H1 (cell line): ENCODE results near the gene CCDC91. TPM values are rescaled to one million over a fixed set of nuclear protein-coding genes. Genes with fewer than 3 reads are reported as not detected.
"Not testable (repeated sequence)": the region's sequence is repeated elsewhere in the genome, so short reads cannot be mapped to it uniquely, and the experiment has no call there.

Experiments
- CTCF ChIA-PET: fragments of 300-600 bp; sonication (Branson Sonifier 250); formaldehyde crosslinking; loops from one replicate; lab custom pipeline; 2021; ENCODE audit not compliant: partially characterized antibody; lab: Charles Lee
- POLR2A ChIA-PET: fragments of 300-600 bp; sonication (Branson Sonifier 250); formaldehyde crosslinking; loops from one replicate; lab custom pipeline; 2021; ENCODE audit warnings: inconsistent platforms; ENCODE audit not compliant: partially characterized antibody; lab: Charles Lee
- DNase-seq, 2 experiments: peaks; one replicate each; pipeline versions ENCODE4 v3.0.0 to v3.0.0-alpha.2; 2010 to 2022; ENCODE audit warnings: low spot score in 2 of 2, low read depth in 1 of 2, mixed read lengths in 1 of 2
- FAIRE-seq: peaks from 2 replicates; lab custom pipeline; 2011; peaks lifted over from hg19 to GRCh38; lab: Jason Lieb, UNC
- H2AFZ ChIP-seq: 2 replicates; pipeline ENCODE4 v1.8.1; 2012; ENCODE audit warnings: low read length, inconsistent platforms
- H2AK5ac ChIP-seq: 2 replicates; pipeline ENCODE4 v1.6.1; 2013; ENCODE audit warnings: low read depth, low read length
- H2BK120ac ChIP-seq: replicated peaks from 2 replicates; pipeline ENCODE3; 2013; ENCODE audit warnings: low read depth, low read length, inconsistent platforms
- H2BK12ac ChIP-seq: 2 replicates; pipeline ENCODE4 v1.6.1; 2013; ENCODE audit warnings: low read depth, low read length
- H2BK15ac ChIP-seq: 2 replicates; pipeline ENCODE4 v1.6.1; 2013; ENCODE audit warnings: low read length
- H2BK20ac ChIP-seq: 2 replicates; pipeline ENCODE4 v1.6.1; 2013; ENCODE audit warnings: low read length
- H2BK5ac ChIP-seq: 2 replicates; pipeline ENCODE4 v1.6.1; 2013; ENCODE audit warnings: low read depth, low read length
- H3K14ac ChIP-seq: 2 replicates; pipeline ENCODE4 v1.6.1; 2013; ENCODE audit warnings: inconsistent platforms; ENCODE audit not compliant: insufficient read length
- H3K18ac ChIP-seq: 2 replicates; pipeline ENCODE4 v1.6.1; 2013; ENCODE audit warnings: low read length; ENCODE audit errors: extremely low read depth
- H3K23ac ChIP-seq: 2 replicates; pipeline ENCODE4 v1.6.1; 2013; ENCODE audit warnings: inconsistent platforms; ENCODE audit not compliant: insufficient read length
- H3K23me2 ChIP-seq: 2 replicates; pipeline ENCODE4 v1.6.1; 2013; ENCODE audit warnings: low read depth, low read length
- H3K27ac ChIP-seq: 2 replicates; pipeline ENCODE4 v1.6.1; 2011; ENCODE audit warnings: low read depth, low read length, inconsistent platforms
- H3K27me3 ChIP-seq, 4 experiments: replicated peaks in 1 of 4; 1 replicate in 1 of 4; 2 replicates in 3 of 4; pipeline versions ENCODE4 v1.6.1 to v1.8.1; 2011 to 2013; ENCODE audit warnings: low read length in 3 of 4, mild to moderate bottlenecking in 3 of 4, inconsistent platforms in 2 of 4, mixed read lengths in 2 of 4, moderate library complexity in 1 of 4; ENCODE audit not compliant: control insufficient read depth in 3 of 4, insufficient read depth in 3 of 4; ENCODE audit errors: extremely low read depth in 1 of 4
- H3K36me3 ChIP-seq, 4 experiments: 2 replicates each; pipeline versions ENCODE4 v1.6.1 to v1.8.1; 2011 to 2013; ENCODE audit warnings: mild to moderate bottlenecking in 4 of 4, low read length in 3 of 4, moderate library complexity in 2 of 4, control low read depth in 1 of 4, inconsistent platforms in 1 of 4; ENCODE audit not compliant: insufficient read depth in 4 of 4, control insufficient read depth in 2 of 4
- H3K4ac ChIP-seq: replicated peaks from 2 replicates; pipeline ENCODE3; 2013; ENCODE audit warnings: low read length, low read depth, mixed read lengths, inconsistent platforms; ENCODE audit not compliant: insufficient read length
- H3K4me1 ChIP-seq, 4 experiments: replicated peaks in 1 of 4; 1 replicate in 1 of 4; 2 replicates in 3 of 4; pipeline versions ENCODE4 v1.6.1 to v1.8.1; 2011 to 2013; ENCODE audit warnings: low read length in 3 of 4, inconsistent platforms in 2 of 4, mixed read lengths in 1 of 4; ENCODE audit not compliant: insufficient read depth in 4 of 4, control insufficient read depth in 3 of 4
- H3K4me2 ChIP-seq, 2 experiments: 2 replicates each; pipeline versions ENCODE4 v1.6.1 to v1.8.1; 2011 to 2013; ENCODE audit warnings: low read depth in 2 of 2, low read length in 2 of 2, control low read depth in 1 of 2, inconsistent platforms in 1 of 2, mild to moderate bottlenecking in 1 of 2; ENCODE audit not compliant: insufficient read depth in 1 of 2
- H3K4me3 ChIP-seq, 4 experiments: fragments of 200-600, 300-600 bp in 1 of 4; sonication (generic), shearing (Covaris generic), sonication (Bioruptor Twin) in 1 of 4; 2 replicates each; pipeline versions ENCODE4 v1.5.1 to v1.8.1; 2011 to 2016; ENCODE audit warnings: low read length in 4 of 4, low read depth in 3 of 4, control low read depth in 2 of 4, inconsistent platforms in 2 of 4, mild to moderate bottlenecking in 2 of 4, mixed read lengths in 1 of 4, moderate library complexity in 1 of 4; ENCODE audit not compliant: insufficient read depth in 2 of 4; ENCODE audit errors: extremely low read depth in 1 of 4
- H3K56ac ChIP-seq: replicated peaks from 2 replicates; pipeline ENCODE3; 2013; ENCODE audit warnings: low read depth, mild to moderate bottlenecking, mixed read lengths, low read length, inconsistent platforms; ENCODE audit not compliant: insufficient read length
- H3K79me1 ChIP-seq: 2 replicates; pipeline ENCODE4 v1.6.1; 2013; ENCODE audit warnings: low read depth, low read length, control low read depth
- H3K79me2 ChIP-seq, 2 experiments: 2 replicates each; pipeline versions ENCODE4 v1.6.1 to v1.8.1; 2012 to 2013; ENCODE audit warnings: low read length in 2 of 2, mild to moderate bottlenecking in 2 of 2, inconsistent platforms in 1 of 2; ENCODE audit not compliant: insufficient read depth in 2 of 2, control insufficient read depth in 1 of 2
- H3K9ac ChIP-seq, 4 experiments: replicated peaks in 1 of 4; 1 replicate in 1 of 4; 2 replicates in 3 of 4; pipeline versions ENCODE4 v1.6.1 to v1.8.1; 2011 to 2013; ENCODE audit warnings: low read depth in 3 of 4, low read length in 3 of 4, control low read depth in 2 of 4, mild to moderate bottlenecking in 2 of 4, moderate library complexity in 2 of 4, inconsistent platforms in 1 of 4; ENCODE audit errors: extremely low read depth in 1 of 4
- H3K9me3 ChIP-seq, 2 experiments: 2 replicates each; pipeline versions ENCODE4 v1.6.1 to v1.8.1; 2012 to 2013; ENCODE audit warnings: mild to moderate bottlenecking in 2 of 2, moderate library complexity in 2 of 2, control low read depth in 1 of 2, inconsistent platforms in 1 of 2, low read depth in 1 of 2, low read length in 1 of 2, mixed read lengths in 1 of 2; ENCODE audit not compliant: insufficient read depth in 2 of 2
- H4K20me1 ChIP-seq, 2 experiments: replicated peaks in 1 of 2; 2 replicates each; pipeline versions ENCODE3 to v1.8.1; 2011 to 2013; ENCODE audit warnings: inconsistent platforms in 2 of 2, low read length in 2 of 2, mild to moderate bottlenecking in 1 of 2; ENCODE audit not compliant: insufficient read depth in 2 of 2, control insufficient read depth in 1 of 2
- H4K5ac ChIP-seq: 2 replicates; pipeline ENCODE4 v1.6.1; 2013; ENCODE audit warnings: low read length, low read depth, mixed read lengths, inconsistent platforms; ENCODE audit not compliant: insufficient read length
- H4K8ac ChIP-seq: 2 replicates; pipeline ENCODE4 v1.8.0; 2013; ENCODE audit warnings: mild to moderate bottlenecking, moderate library complexity, low read length, inconsistent platforms; ENCODE audit not compliant: insufficient read depth; ENCODE audit errors: extremely low read depth
- H4K91ac ChIP-seq: replicated peaks from 2 replicates; pipeline ENCODE3; 2013; ENCODE audit warnings: low read length, mixed read lengths, inconsistent platforms; ENCODE audit not compliant: insufficient read length
- RXRA ChIP-seq: IDR thresholded peaks from 2 replicates; pipeline ENCODE4 v1.6.1; 2011; ENCODE audit warnings: low read depth, mild to moderate bottlenecking, low read length, moderate library complexity; ENCODE audit not compliant: insufficient read depth
- WGBS, 2 experiments: shearing (Covaris generic) in 1 of 2; methylation state at CpG; one replicate each; pipeline versions ENCODE4 v1.1.6 to v1.1.7; 2013 to 2015; ENCODE audit warnings: low lambda C conversion rate in 2 of 2, mixed read lengths in 2 of 2, inconsistent platforms in 1 of 2, low coverage in 1 of 2, missing lambda C conversion rate in 1 of 2; ENCODE audit not compliant: insufficient replicate concordance in 2 of 2, insufficient coverage in 1 of 2, insufficient read length in 1 of 2; ENCODE audit errors: extremely low coverage in 1 of 2, missing lambda C conversion rate in 1 of 2; 5-methylcytosine and 5-hydroxymethylcytosine counted together
- polyA plus RNA-seq, 7 experiments: library from polyadenylated mRNA; depleted of rRNA in 3 of 7; stranded (reverse) in 5 of 7; unstranded in 2 of 7; fragments of >200 nt in 5 of 7; fragments of 200-250 nt in 2 of 7; gene quantifications; 1 replicate in 5 of 7; 2 replicates in 1 of 7; 4 replicates in 1 of 7; pipeline versions ENCODE4 v1.2.1 to v1.2.3, GENCODE V29; 2011 to 2013; ENCODE audit warnings: missing spikeins in 2 of 7, mixed read lengths in 2 of 7
- total RNA-seq: library from RNA; stranded (reverse); fragmentation: NEBNext Ultra II Directional; extraction: Animal tissue kit (Norgen Biotek cat#: 25700); gene quantifications from 2 replicates; pipeline ENCODE4 v1.2.1, GENCODE V29; 2021

CCDC91 gene
- total and polyA plus RNA-seq, 2 of the 8 experiments (the other 6 are each of a cell fraction or from before 2014, with no cell fraction given), result 8.6 to 23.1 TPM

DNA sequence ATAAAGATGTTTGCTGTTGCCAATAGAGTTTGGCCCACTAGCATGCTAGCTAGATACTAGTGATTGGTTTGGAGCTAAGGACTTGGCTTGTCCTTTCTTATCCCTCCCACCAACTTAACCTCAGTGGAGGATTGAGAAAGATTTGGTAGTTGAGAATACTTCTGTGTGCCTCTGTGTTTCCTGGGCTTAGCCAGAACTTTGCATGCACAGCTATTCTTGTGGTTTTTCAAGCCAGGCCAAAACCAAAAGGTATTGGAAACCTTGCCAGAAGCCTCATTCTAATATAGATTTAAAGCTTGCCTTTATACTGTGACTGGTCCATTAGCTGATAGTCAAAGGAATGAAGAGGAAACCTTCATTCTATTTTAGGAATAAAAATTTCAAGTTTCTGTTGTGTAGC is 188.5 kb downstream of the CCDC91 start (continued):
- no peak for TF ChIP-seq RXRA

DNA sequence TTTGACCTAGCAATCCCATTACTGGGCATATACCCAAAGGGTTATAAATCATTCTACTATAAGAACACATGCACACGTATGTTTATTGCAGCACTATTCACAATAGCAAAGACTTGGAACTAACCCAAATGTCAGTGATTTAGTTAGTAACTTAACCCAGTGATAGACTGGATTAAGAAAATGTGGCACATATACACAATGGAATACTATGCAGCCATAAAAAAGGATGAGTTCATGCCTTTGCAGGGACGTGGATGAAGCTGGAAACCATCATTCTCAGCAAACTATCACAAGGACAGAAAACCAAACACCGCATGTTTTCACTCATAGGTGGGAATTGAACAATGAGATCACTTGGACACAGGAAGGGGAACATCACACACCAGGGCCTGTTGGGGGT is 189.5 kb downstream of the CCDC91 start:
- H2AK5ac ChIP-seq, H3K36me3 ChIP-seq, H3K4me1 ChIP-seq, H3K79me1 ChIP-seq, H2BK120ac ChIP-seq, H3K23ac ChIP-seq, H3K56ac ChIP-seq, H3K4ac ChIP-seq, H2BK5ac ChIP-seq, H3K79me2 ChIP-seq, DNase-seq, H2AFZ ChIP-seq, CTCF ChIA-PET, H3K9ac ChIP-seq, H3K18ac ChIP-seq, H3K9me3 ChIP-seq, H4K20me1 ChIP-seq, H4K91ac ChIP-seq, H2BK15ac ChIP-seq, H3K23me2 ChIP-seq, H3K14ac ChIP-seq, H4K5ac ChIP-seq, POLR2A ChIA-PET, H3K4me2 ChIP-seq, H2BK20ac ChIP-seq, H4K8ac ChIP-seq, H3K4me3 ChIP-seq, H2BK12ac ChIP-seq, H3K27ac ChIP-seq, H3K27me3 ChIP-seq, FAIRE-seq: not testable (repeated sequence)
- WGBS, 2 experiments, result 78% methylated on average over 3 of the region's 3 CpGs; no CpG with 5 or more reads in 1 of the 2 experiments
